Gastrocnemius medialis (tissue), 4 donors: Measurements from ENCODE around the gene TRAPPC2L. TPM values are rescaled to one million over a fixed set of nuclear protein-coding genes. Genes with fewer than 3 reads are reported as not detected.

ENCODE experiments used
- ATAC-seq, 2 donors: fragments of 150-250 bp; one replicate each; pipeline ENCODE4 v1.9.1; 2016
- DNase-seq, 2 donors: peaks; one replicate each; pipeline ENCODE4 v3.0.0-alpha.2; 2019
- H3K27ac ChIP-seq, 4 donors: fragments of 200-600 bp; sonication (generic); 1 replicate in 1 of 4; 2 replicates in 3 of 4; pipeline ENCODE4 v1.5.1; 2016 to 2018; ENCODE audit warnings: mild to moderate bottlenecking in 2 of 4, moderate library complexity in 1 of 4
- H3K27me3 ChIP-seq, 3 donors: fragments of 200-600 bp; sonication (generic) in 2 of 3; 1 replicate in 1 of 3; 2 replicates in 2 of 3; pipeline versions ENCODE4 v1.5.1 to v1.6.0; 2016 to 2019; ENCODE audit warnings: mild to moderate bottlenecking in 1 of 3, moderate library complexity in 1 of 3
- H3K36me3 ChIP-seq, 2 donors: fragments of 200-600 bp; sonication (generic) in 1 of 2; one replicate each; pipeline ENCODE4 v1.5.1; 2017 to 2018
- H3K4me1 ChIP-seq, 2 donors: fragments of 200-600 bp; sonication (generic) in 1 of 2; one replicate each; pipeline ENCODE4 v1.5.1; 2016 to 2017; ENCODE audit warnings: mild to moderate bottlenecking in 2 of 2
- H3K4me3 ChIP-seq, 4 donors: fragments of 200-600 bp; sonication (generic) in 3 of 4; 1 replicate in 1 of 4; 2 replicates in 3 of 4; pipeline ENCODE4 v1.5.1; 2016 to 2019; ENCODE audit warnings: mild to moderate bottlenecking in 2 of 4
- H3K9me3 ChIP-seq, 3 donors: fragments of 200-600 bp; sonication (generic) in 2 of 3; 1 replicate in 1 of 3; 2 replicates in 2 of 3; pipeline ENCODE4 v1.5.1; 2016 to 2019
- POLR2A ChIP-seq, 2 donors: fragments of 450-650 bp; IDR thresholded peaks; one replicate each; pipeline ENCODE4 v1.6.1; 2017; ENCODE audit warnings: antibody characterized with exemption in 2 of 2, mild to moderate bottlenecking in 2 of 2, moderate library complexity in 2 of 2
- in situ Hi-C, 4 donors: fragments of 200-750 bp; cut with MboI; loops; one replicate each; pipeline versions ENCODE4 v1.15.0 to v1.8.0; 2017; ENCODE audit warnings: low sequenced_read_pairs in 4 of 4
- intact Hi-C: fragments of 100-400 bp; cut with DNase I; formaldehyde crosslinking; loops from one replicate; pipeline ENCODE4 v1.15.1; 2023; ENCODE audit warnings: low total_unique reads
- total RNA-seq, 4 donors: library from RNA; depleted of rRNA; stranded (reverse); fragments of >200 nt; gene quantifications; one replicate each; pipeline versions ENCODE4 v1.1.0 to v1.2.3, GENCODE V29; 2016
- TF ChIP-seq, protein P1 (sequence below), 5 experiments: fragments of 450-650 bp in 3 of 5; fragments of 200-600 bp in 2 of 5; sonication (generic) in 2 of 5; IDR thresholded peaks in 4 of 5; conservative IDR thresholded peaks in 1 of 5; 1 replicate in 4 of 5; 2 replicates in 1 of 5; pipeline ENCODE4 v1.5.1; 2016 to 2019; ENCODE audit warnings: antibody characterized with exemption in 5 of 5, mild to moderate bottlenecking in 3 of 5, moderate library complexity in 3 of 5

The TRAPPC2L gene
- total RNA-seq, 4 donors from 2014 or later = 17.8 to 27.9 (median 20.5) TPM

DNA sequence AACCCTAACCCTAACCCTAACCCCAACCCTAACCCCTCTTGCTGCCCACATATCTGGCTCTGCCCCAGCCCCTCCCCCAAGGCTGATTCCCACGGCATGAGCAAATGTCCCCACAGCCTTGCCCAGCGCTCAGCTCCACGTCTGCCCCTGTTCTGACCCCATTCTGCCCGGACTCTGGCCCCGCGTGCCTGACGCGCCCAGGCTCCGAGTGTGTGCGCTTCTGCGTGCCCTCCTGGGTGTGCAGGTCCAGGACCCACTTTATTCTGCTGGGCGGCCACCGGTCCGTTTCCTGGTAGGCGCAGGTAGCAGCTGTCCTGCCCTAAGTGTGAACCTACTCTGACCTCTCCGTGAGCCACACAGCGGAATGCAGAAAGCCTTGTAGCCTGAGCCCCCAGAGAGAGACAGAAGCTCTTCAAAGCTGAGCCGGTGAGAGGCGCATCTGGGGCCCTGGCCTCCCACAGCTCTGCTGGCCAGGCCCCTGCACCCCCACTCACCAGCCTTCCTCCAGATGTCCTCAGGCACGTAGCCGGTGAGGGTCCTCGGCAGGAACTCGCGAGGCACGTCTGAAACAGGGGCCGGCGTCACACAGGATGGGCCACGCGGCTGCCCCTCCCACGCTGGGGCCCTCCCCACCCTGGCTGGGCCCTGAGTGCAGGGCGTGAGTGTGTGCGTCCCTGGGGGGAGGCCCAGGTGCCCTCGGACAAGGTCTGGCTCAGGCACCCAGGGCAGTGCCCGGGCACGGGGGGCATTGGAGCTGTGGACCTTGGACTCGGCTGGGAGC lies 23.5 kb downstream of the TRAPPC2L start:
- intact Hi-C loops = no loop called here
- Histone ChIP-seq H3K36me3 (peaks cover 0 to 46% of the 10 kb centered on the region in 2 donors), H3K27me3 (no peaks in the 10 kb centered on the region), H3K27ac (no peak overlapping the region), H3K4me3 (no peak overlapping the region), H3K9me3 (no peaks in the 10 kb centered on the region), H3K4me1 (peaks cover 27 to 33% of the 10 kb centered on the region in 2 donors)
- in situ Hi-C loops = no loop called here
- ATAC-seq (no peak), DNase-seq (no peak)
- TF ChIP-seq, protein P1, sequence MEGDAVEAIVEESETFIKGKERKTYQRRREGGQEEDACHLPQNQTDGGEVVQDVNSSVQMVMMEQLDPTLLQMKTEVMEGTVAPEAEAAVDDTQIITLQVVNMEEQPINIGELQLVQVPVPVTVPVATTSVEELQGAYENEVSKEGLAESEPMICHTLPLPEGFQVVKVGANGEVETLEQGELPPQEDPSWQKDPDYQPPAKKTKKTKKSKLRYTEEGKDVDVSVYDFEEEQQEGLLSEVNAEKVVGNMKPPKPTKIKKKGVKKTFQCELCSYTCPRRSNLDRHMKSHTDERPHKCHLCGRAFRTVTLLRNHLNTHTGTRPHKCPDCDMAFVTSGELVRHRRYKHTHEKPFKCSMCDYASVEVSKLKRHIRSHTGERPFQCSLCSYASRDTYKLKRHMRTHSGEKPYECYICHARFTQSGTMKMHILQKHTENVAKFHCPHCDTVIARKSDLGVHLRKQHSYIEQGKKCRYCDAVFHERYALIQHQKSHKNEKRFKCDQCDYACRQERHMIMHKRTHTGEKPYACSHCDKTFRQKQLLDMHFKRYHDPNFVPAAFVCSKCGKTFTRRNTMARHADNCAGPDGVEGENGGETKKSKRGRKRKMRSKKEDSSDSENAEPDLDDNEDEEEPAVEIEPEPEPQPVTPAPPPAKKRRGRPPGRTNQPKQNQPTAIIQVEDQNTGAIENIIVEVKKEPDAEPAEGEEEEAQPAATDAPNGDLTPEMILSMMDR (IDR thresholded peaks at IDR 0.05 in 4 of 5, conservative IDR thresholded peaks at IDR 0.05 in 1 of 5) = no peak
- no peak for TF ChIP-seq POLR2A (IDR thresholded peaks at IDR 0.05)

GRCh38 chr16:88881007-88881615 lies 24.2 kb downstream of the TRAPPC2L start:
- peaks cover 0 to 46% of the 10 kb centered on the region in 2 donors for H3K36me3 ChIP-seq

DNA sequence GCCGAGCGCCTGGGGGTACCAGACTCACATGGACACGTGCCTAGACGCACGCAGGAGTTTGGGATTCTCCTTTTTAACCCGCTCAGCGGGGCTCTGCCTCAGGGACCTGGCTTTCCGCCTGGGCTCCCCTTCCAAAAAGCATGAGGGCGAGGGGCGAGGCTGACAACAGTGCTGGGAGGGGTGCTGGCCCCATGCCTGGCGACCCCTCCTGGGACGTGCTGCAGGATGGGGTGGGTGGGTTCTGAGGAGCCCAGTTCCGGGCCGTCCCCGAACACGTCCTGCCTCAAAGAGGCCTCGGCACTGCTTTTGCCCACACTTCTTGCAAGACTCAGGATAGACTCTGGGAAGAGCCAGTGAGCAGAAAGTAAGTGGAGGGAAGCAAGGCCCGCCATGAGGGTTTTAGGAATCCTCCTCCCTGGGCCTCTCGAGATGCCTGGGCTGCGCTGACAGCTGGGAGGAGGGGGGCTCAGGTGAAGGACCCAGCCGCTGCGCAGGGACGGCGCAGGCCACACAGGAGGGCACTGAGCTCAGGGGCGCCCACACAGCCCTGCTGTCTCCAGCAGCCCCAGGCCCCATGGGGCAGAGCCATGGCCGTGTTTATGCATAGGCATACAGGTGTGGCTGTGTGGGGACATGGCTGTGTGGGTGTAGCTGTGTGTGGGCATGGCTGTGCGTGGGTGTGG lies 24.9 kb downstream of the TRAPPC2L start:
- H3K4me1 ChIP-seq = peaks cover 41 to 47% of the 10 kb centered on the region in 2 donors
- DNase-seq (no peak), ATAC-seq (no peak)
- H3K27ac ChIP-seq = peak overlapping the region in 1 of 4 donors; percentile 97
- H3K9me3 ChIP-seq = no peaks in the 10 kb centered on the region
- TF ChIP-seq POLR2A (IDR thresholded peaks at IDR 0.05) = no peak
- TF ChIP-seq, protein P1 (IDR thresholded peaks at IDR 0.05 in 4 of 5, conservative IDR thresholded peaks at IDR 0.05 in 1 of 5) = no peak
- in situ Hi-C loops = no loop called here
- no peaks in the 10 kb centered on the region for H3K27me3 ChIP-seq
- H3K4me3 ChIP-seq = no peak overlapping the region
- intact Hi-C loops = no loop called here
- peaks cover 0 to 41% of the 10 kb centered on the region in 2 donors for H3K36me3 ChIP-seq

More at GRCh38 chr16:88881007-88881615, 24.2 kb downstream of the TRAPPC2L start:
- DNase-seq (no peak), ATAC-seq (no peak)
- intact Hi-C loops = no loop called here
- H3K27me3 ChIP-seq = no peaks in the 10 kb centered on the region
- no peaks in the 10 kb centered on the region for H3K9me3 ChIP-seq
- H3K4me3 ChIP-seq = no peak overlapping the region
- TF ChIP-seq, protein P1 (IDR thresholded peaks at IDR 0.05 in 4 of 5, conservative IDR thresholded peaks at IDR 0.05 in 1 of 5) = no peak
- TF ChIP-seq POLR2A (IDR thresholded peaks at IDR 0.05) = no peak
- peaks cover 34 to 40% of the 10 kb centered on the region in 2 donors for H3K4me1 ChIP-seq
- no peak overlapping the region for H3K27ac ChIP-seq
- in situ Hi-C loops = no loop called here

- Histone ChIP-seq H3K36me3 (peaks cover 0 to 41% of the 10 kb centered on the region in 2 donors), H3K27ac (peak overlapping the region; percentile 81 to 97 (median 90)), H3K4me3 (no peak overlapping the region), H3K27me3 (no peaks in the 10 kb centered on the region), H3K9me3 (no peaks in the 10 kb centered on the region), H3K4me1 (peaks cover 48 to 54% of the 10 kb centered on the region in 2 donors)
- ATAC-seq (no peak), DNase-seq (no peak)
- in situ Hi-C loops (no loop called here), intact Hi-C loops (no loop called here)
- no peak for TF ChIP-seq POLR2A (IDR thresholded peaks at IDR 0.05)
- TF ChIP-seq, protein P1 (IDR thresholded peaks at IDR 0.05 in 4 of 5, conservative IDR thresholded peaks at IDR 0.05 in 1 of 5) = no peak
Observed at GRCh38 chr16:88882358-88883030, 25.6 kb downstream of the TRAPPC2L start.
